IMR-90 (cell line): Measurements from ENCODE around the gene DDX10. TPM values are rescaled to one million over a fixed set of nuclear protein-coding genes. Genes with fewer than 3 reads are reported as not detected.
"Not testable (repeated sequence)": the region's sequence is repeated elsewhere in the genome, so short reads cannot be mapped to it uniquely, and the experiment has no call there.

Source experiments
- ATAC-seq: fragments of 200-7000 bp; cut with Tn5 transposase; 2 replicates; pipeline ENCODE4 v1.9.1; 2020; ENCODE audit warnings: low read depth, mild to moderate bottlenecking, moderate library complexity
- BruUV-seq: library from RNA; stranded (reverse); fragments of 400-500 nt; replicated peaks from 2 replicates; lab custom pipeline; 2021; lab: Mats Ljungman, UMichigan
- CTCF ChIA-PET: fragments of 300-600 bp; formaldehyde crosslinking; extraction: SDS; loops from one replicate; lab custom pipeline; 2021; ENCODE audit warnings: antibody characterized with exemption; lab: Yijun Ruan, JAX
- POLR2A ChIA-PET: fragments of 300-600 bp; sonication (Branson Sonifier 250); formaldehyde crosslinking; loops from one replicate; lab custom pipeline; 2022; ENCODE audit warnings: antibody characterized with exemption; ENCODE audit not compliant: unreplicated experiment; lab: Charles Lee
- DNase-seq: peaks from one replicate; pipeline ENCODE4 v3.0.0; 2013
- H2AFZ ChIP-seq: replicated peaks from 2 replicates; pipeline ENCODE3; 2013; ENCODE audit warnings: low read length, mild to moderate bottlenecking; ENCODE audit not compliant: poor library complexity
- H2AK5ac ChIP-seq: 2 replicates; pipeline ENCODE4 v1.6.1; 2013; ENCODE audit warnings: low read depth, low read length, inconsistent platforms
- H2AK9ac ChIP-seq: replicated peaks from 2 replicates; pipeline ENCODE3; 2013; ENCODE audit warnings: mild to moderate bottlenecking, low read depth, low read length, moderate library complexity; ENCODE audit not compliant: poor library complexity
- H2BK120ac ChIP-seq: 2 replicates; pipeline ENCODE4 v1.6.1; 2013; ENCODE audit warnings: low read depth, low read length, inconsistent platforms
- H2BK15ac ChIP-seq: 3 replicates; pipeline ENCODE4 v1.6.1; 2013; ENCODE audit warnings: low read depth, low read length, inconsistent platforms
- H2BK20ac ChIP-seq: 2 replicates; pipeline ENCODE4 v1.6.1; 2013; ENCODE audit warnings: low read depth, mild to moderate bottlenecking, inconsistent platforms, low read length, moderate library complexity
- H2BK5ac ChIP-seq: 2 replicates; pipeline ENCODE4 v1.6.1; 2013; ENCODE audit warnings: mild to moderate bottlenecking, low read depth, low read length, inconsistent platforms; ENCODE audit not compliant: poor library complexity, severe bottlenecking
- H3K14ac ChIP-seq: replicated peaks from 2 replicates; pipeline ENCODE4 v1.6.1; 2013; ENCODE audit warnings: low read depth, low read length, inconsistent platforms
- H3K18ac ChIP-seq: 2 replicates; pipeline ENCODE4 v1.6.1; 2013; ENCODE audit warnings: low read depth, low read length, control low read depth
- H3K23ac ChIP-seq: 2 replicates; pipeline ENCODE4 v1.6.1; 2013; ENCODE audit warnings: low read depth, low read length, inconsistent platforms
- H3K27ac ChIP-seq: 2 replicates; pipeline ENCODE4 v1.5.1; 2013; ENCODE audit warnings: mild to moderate bottlenecking, control low read depth, low read length; ENCODE audit not compliant: insufficient read depth
- H3K27me3 ChIP-seq: 2 replicates; pipeline ENCODE4 v1.6.1; 2013; ENCODE audit warnings: low read length; ENCODE audit not compliant: control insufficient read depth, insufficient read depth
- H3K36me3 ChIP-seq: 2 replicates; pipeline ENCODE4 v1.6.1; 2013; ENCODE audit warnings: low read length, mixed read lengths; ENCODE audit not compliant: control insufficient read depth, insufficient read depth
- H3K4ac ChIP-seq: 2 replicates; pipeline ENCODE4 v1.6.1; 2013; ENCODE audit warnings: low read depth, low read length, inconsistent platforms
- H3K4me1 ChIP-seq: 2 replicates; pipeline ENCODE4 v1.6.1; 2013; ENCODE audit warnings: low read length, mixed read lengths; ENCODE audit not compliant: control insufficient read depth, insufficient read depth
- H3K4me2 ChIP-seq: 2 replicates; pipeline ENCODE4 v1.6.1; 2013; ENCODE audit warnings: low read depth, mild to moderate bottlenecking, control low read depth, low read length, moderate library complexity
- H3K4me3 ChIP-seq: 2 replicates; pipeline ENCODE4 v1.5.1; 2013; ENCODE audit warnings: low read depth, mild to moderate bottlenecking, control low read depth, low read length, moderate library complexity; ENCODE audit not compliant: insufficient read depth
- H3K56ac ChIP-seq: 2 replicates; pipeline ENCODE4 v1.6.1; 2013; ENCODE audit warnings: low read length, inconsistent platforms; ENCODE audit not compliant: insufficient read depth; ENCODE audit errors: extremely low read depth
- H3K79me1 ChIP-seq, 2 experiments: 2 replicates each; pipeline ENCODE4 v1.6.1; 2013; ENCODE audit warnings: low read length in 2 of 2, inconsistent platforms in 1 of 2, low read depth in 1 of 2
- H3K9ac ChIP-seq: 2 replicates; pipeline ENCODE4 v1.6.1; 2013; ENCODE audit warnings: low read depth, low read length, control low read depth
- H3K9me1 ChIP-seq: 2 replicates; pipeline ENCODE4 v1.6.1; 2013; ENCODE audit warnings: low read length, inconsistent platforms; ENCODE audit not compliant: insufficient read depth
- H3K9me3 ChIP-seq: 2 replicates; pipeline ENCODE4 v1.6.1; 2013; ENCODE audit warnings: low read length; ENCODE audit not compliant: control insufficient read depth, insufficient read depth
- H4K20me1 ChIP-seq: 2 replicates; pipeline ENCODE4 v1.6.1; 2013; ENCODE audit warnings: low read length, inconsistent platforms; ENCODE audit not compliant: insufficient read depth
- H4K5ac ChIP-seq: 2 replicates; pipeline ENCODE4 v1.6.1; 2013; ENCODE audit warnings: mild to moderate bottlenecking, low read depth, low read length, control low read depth
- H4K8ac ChIP-seq, 2 experiments: 2 replicates each; pipeline ENCODE4 v1.6.1; 2013; ENCODE audit warnings: low read depth in 2 of 2, low read length in 2 of 2, control low read depth in 1 of 2, inconsistent platforms in 1 of 2
- H4K91ac ChIP-seq: 2 replicates; pipeline ENCODE4 v1.6.1; 2013; ENCODE audit warnings: low read depth, low read length, inconsistent platforms; ENCODE audit not compliant: insufficient read depth
- BHLHE40 ChIP-seq: fragments of 150-350 bp; IDR thresholded peaks from 2 replicates; pipeline ENCODE4 v1.6.1; 2016; ENCODE audit warnings: mild to moderate bottlenecking, low read depth, low read length
- RFX5 ChIP-seq: IDR thresholded peaks from 2 replicates; pipeline ENCODE4 v1.8.0; 2012; ENCODE audit warnings: low read depth, mild to moderate bottlenecking, low read length, moderate library complexity
- WGBS, 2 experiments: methylation state at CpG; one replicate each; pipeline versions ENCODE4 v1.1.5 to v1.1.7; 2013; ENCODE audit warnings: missing lambda C conversion rate in 2 of 2; ENCODE audit not compliant: insufficient read length in 1 of 2; ENCODE audit errors: extremely low coverage in 2 of 2; 5-methylcytosine and 5-hydroxymethylcytosine counted together
- dilution Hi-C: fragments of 300-500 bp; cut with HindIII; formaldehyde crosslinking; loops from one replicate; pipeline ENCODE4 v1.14.3; 2018; ENCODE audit warnings: low sequenced_read_pairs; ENCODE audit not compliant: unreplicated experiment
- in situ Hi-C: fragments of 300-500 bp; cut with MboI; formaldehyde crosslinking; loops from 3 replicates; pipeline ENCODE4 v1.14.3; 2019; ENCODE audit warnings: low sequenced_read_pairs, inconsistent platforms, mixed read lengths
- intact Hi-C: fragments of 100-400 bp; cut with micrococcal nuclease; formaldehyde crosslinking; loops from 2 replicates; pipeline ENCODE4 v1.10.0; 2022
- polyA plus RNA-seq, 3 experiments: library from polyadenylated mRNA; depleted of rRNA; stranded (reverse); fragments of >200 nt; gene quantifications; 2 replicates each; pipeline ENCODE4 v1.2.3, GENCODE V29; 2012; ENCODE audit warnings: low replicate concordance in 1 of 3
- total RNA-seq: library from RNA; depleted of rRNA; stranded (reverse); fragments of >200 nt; gene quantifications from 2 replicates; pipeline ENCODE4 v1.2.3, GENCODE V29; 2012

Gene DDX10
- total and polyA plus RNA-seq, 2 of the 4 experiments (the other 2 are of a cell fraction): 20.0 to 31.9 TPM

DNA sequence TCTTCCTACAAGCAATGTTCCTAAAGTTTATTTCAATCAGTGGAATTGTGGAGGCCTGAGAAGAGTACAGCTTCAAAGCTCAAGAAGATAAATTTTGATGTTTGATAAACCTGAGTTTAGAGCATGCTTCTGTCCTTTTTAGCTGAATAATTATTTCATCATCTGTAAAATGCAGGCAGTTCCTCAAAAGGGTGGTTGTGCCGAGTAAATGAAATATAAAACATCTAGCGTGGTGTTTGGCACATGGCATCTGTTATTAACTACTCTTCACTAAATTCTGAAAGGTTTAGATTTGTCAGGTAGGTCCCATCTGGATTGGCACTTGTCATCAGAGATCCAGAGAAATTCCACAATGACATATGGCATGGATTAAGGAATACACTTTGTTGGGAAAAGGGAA is 155.1 kb downstream of the DDX10 start:
- Histone ChIP-seq H2AK9ac (no peak overlapping the region), H3K27ac (no peak overlapping the region), H2BK5ac (no peak overlapping the region), H3K4me1 (peaks cover 4% of the 10 kb centered on the region; the same call in 1 of the 2 replicates), H3K4me3 (no peak overlapping the region), H3K4me2 (no peak overlapping the region), H3K9me1 (no peaks in the 10 kb centered on the region), H2BK120ac (no peak overlapping the region), H3K14ac (no peak overlapping the region), H3K56ac (no peak overlapping the region), H2AK5ac (no peak overlapping the region), H3K9ac (no peak overlapping the region), H3K23ac (no peak overlapping the region), H4K8ac (no peak overlapping the region), H3K9me3 (no peaks in the 10 kb centered on the region), H3K18ac (no peak overlapping the region), H2BK20ac (no peak overlapping the region), H4K91ac (no peak overlapping the region), H2AFZ (no peak overlapping the region), H3K4ac (no peak overlapping the region), H3K79me1 (peaks cover 5 to 11% of the 10 kb centered on the region in 2 experiments; a peak in 2 of 4 replicates), H2BK15ac (no peak overlapping the region), H4K20me1 (no peaks in the 10 kb centered on the region), H3K27me3 (no peaks in the 10 kb centered on the region), H4K5ac (no peak overlapping the region), H3K36me3 (no peaks in the 10 kb centered on the region)
- intact Hi-C loops: no loop called here
- TF ChIP-seq RFX5 (no peak), BHLHE40 (no peak)
- dilution Hi-C loops: no loop called here
- no TSS peak for BruUV-seq
- CTCF ChIA-PET: no interaction called here
- in situ Hi-C loops: no loop called here
- POLR2A ChIA-PET: interaction anchor here (0.6 kb wide), 1 partner anchor 8 kb away, joined by 6 read pairs; no protein-coding TSS in a partner anchor
- ATAC-seq (no peak), DNase-seq (no peak)
- WGBS, 2 experiments: no CpG with 5 or more reads among the region's 2 CpGs

GRCh38 chr11:108823960-108824359 is 159.1 kb downstream of the DDX10 start:
- BruUV-seq, H2BK20ac ChIP-seq, H3K9ac ChIP-seq, dilution Hi-C loops, H2AK9ac ChIP-seq, in situ Hi-C loops, H3K18ac ChIP-seq, H2BK120ac ChIP-seq, POLR2A ChIA-PET, H3K4me1 ChIP-seq, H3K4ac ChIP-seq, DNase-seq, H3K56ac ChIP-seq, H3K27ac ChIP-seq, H4K20me1 ChIP-seq, H2AK5ac ChIP-seq, ATAC-seq, H3K9me3 ChIP-seq, H3K23ac ChIP-seq, H3K36me3 ChIP-seq, intact Hi-C loops, H2BK15ac ChIP-seq, H3K79me1 ChIP-seq, H3K14ac ChIP-seq, H4K91ac ChIP-seq, H3K4me3 ChIP-seq, H2AFZ ChIP-seq, H3K9me1 ChIP-seq, CTCF ChIA-PET, H3K27me3 ChIP-seq, H2BK5ac ChIP-seq, H3K4me2 ChIP-seq: not testable (repeated sequence)
- Histone ChIP-seq H4K5ac (peak overlapping the region; percentile 20; the same call in 1 of the 2 replicates), H4K8ac (peak overlapping the region in 1 of 2 experiments; percentile 47; a peak in 1 of 4 replicates)
- 100% methylated on average over 1 of the region's 11 CpGs; no CpG with 5 or more reads in 1 of the 2 experiments for WGBS, 2 experiments
